ENCODE measurements around the gene RABL6.

The RABL6 gene

DNA sequence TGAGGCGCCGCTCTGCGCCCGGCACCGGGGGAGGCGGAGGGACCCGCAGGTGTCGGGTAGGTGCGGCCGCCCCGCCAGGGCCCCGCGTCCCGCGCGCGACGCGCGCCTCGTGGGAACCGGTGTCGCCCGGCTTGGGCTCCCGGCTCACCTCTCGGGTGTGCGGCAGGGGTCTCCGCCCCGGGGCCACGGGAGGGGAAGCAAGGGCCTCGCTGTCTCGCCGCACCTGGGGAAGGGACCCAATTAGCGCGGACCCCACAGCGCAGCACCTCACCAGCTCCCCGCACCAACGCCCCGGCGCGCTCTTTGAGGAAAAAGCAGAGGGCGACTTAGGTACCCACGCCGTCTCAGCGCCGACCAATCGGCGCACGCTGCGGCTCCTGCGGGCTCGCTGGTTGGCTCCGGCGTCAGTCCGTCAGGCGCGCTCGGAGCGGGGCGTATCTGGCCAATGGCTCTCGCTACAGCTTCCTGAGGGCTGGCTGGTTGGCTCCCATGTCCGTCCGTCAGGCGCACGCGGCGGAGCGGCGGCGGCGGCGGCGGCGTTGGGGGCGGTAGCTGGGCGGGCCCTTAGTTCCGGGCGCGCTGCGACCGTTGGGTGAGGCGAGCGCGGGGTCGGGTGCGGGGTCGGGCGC, 78.3 kb downstream of the RABL6 start, which contains the start of gene TRAF2:
Gene TRAF2, plus strand, starts transcription at position 567 of the 629 bp plus-strand sequence. CDS start 12,225 bp downstream, outside the sequence.
- DNase-seq = peak; percentile 96

DNA sequence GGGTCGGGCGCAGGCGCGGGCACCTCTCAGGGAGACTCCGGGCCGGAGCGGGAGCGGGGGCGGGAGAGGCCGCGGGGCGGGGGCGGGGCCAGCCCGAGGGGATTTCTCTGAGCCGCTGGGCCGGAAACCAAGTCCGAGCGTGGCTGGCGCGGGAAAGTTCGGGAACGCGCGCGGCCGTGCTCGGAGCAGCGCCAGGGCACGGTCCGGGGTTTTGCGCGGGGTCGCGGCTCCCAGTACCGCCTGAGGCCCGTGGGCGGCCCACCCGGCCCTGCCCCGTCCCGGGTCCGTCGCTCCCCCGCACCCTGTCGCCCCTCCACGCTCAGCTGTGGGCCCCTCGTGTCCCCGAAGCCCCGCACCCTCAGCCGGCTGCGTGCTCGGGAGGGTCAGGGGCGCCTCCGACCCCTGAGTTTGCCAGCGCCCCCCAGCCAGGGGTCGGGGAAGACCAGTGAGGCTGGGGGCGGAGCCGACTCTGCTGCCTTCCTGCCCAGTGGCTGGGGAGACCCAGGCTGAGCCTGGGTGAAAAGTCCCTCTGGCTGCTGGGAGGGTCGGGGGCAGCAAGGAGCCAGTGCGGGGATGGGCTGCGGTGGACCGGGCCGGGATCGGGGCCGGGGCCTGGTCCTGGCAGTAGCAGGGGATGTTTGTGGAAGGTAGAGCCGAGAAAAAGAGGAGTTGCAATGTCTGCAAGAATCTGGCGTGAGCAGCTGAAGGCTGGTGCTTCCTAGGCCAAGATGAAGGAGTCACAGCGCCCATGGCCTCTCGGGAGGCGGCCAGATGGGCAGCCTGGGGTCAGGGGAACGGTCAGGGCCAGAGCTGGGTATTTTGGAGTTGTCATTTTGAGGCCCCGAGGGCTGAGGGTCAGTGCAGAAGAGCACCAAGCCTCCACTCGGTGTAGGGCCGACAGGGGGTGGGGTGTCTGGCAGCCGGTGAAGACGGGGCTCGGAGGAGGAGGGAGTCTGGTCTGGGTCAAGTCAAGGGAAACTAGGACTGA, 79.2 kb downstream of the RABL6 start:
- peak; percentile 70 for DNase-seq

DNA sequence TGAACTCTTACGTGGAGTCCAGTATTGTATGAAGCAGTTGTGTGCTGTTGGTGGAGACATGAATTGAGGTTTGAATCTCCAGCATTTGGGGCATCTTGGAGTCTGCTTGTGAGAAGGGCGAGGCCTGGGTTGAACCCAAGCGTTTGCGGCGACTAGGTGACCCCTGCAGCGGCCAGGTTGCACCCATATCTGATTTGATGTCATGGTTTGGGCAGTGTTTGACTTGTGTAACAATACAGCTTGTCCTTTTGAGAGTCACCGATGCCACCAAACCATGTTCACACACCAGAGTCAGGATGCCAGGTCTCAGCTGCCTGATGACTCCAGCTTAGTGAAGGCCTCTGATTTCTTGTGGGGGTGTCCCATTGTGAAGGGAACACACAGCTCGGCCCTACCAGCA, 80.7 kb downstream of the RABL6 start:
- DNase-seq = no peak

- no peak for DNase-seq
Observed at GRCh38 chr9:136889858-136890257, 82.1 kb downstream of the RABL6 start.

- DNase-seq = no peak
Observed at GRCh38 chr9:136890661-136891060, 82.9 kb downstream of the RABL6 start.
